ENCODE measurements around the gene SAA4.

DNA sequence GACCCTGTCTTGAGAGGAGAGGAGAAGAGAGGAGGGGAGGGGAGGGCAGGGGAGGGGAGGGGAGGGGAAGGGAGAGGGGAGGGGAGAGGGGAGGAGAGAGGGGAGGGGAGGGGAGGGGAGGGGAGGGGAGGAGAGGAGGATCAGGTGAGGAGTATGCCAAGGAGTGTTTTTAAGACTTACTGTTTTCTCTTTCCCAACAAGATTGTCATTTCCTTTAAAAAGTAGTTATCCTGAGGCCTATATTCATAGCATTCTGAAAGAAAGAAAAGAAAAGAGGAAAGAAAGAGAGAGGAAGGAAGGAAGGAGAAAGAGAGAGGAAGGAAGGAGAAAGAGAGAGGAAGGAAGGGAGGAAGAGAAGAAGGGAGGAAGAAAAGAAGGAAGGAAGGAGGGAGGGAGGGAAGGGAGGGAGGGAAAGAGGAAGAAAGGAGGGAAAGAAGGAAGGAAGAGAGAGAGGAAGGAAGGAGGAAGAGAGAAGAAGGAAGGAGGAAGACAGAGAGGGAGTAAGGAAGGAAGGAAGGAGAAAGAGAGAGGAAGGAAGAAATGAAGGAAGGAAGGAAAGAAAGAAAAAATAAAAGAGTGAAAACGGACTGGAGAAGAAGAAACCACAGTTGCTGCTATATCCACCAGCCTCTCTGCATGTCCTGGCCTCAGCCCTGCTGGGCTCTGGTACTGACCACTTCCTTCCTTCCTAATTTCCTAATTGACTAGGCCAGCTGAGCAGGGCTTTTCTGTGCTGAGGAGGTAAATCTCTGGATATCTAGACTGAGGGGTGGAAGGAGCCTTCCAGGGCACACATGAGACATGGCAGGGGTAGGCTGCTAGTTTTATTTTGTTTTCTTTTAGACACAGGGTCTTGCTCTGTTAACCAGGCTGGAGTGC, 28.3 kb upstream of the SAA4 start:
- TF ChIP-seq, protein P1, sequence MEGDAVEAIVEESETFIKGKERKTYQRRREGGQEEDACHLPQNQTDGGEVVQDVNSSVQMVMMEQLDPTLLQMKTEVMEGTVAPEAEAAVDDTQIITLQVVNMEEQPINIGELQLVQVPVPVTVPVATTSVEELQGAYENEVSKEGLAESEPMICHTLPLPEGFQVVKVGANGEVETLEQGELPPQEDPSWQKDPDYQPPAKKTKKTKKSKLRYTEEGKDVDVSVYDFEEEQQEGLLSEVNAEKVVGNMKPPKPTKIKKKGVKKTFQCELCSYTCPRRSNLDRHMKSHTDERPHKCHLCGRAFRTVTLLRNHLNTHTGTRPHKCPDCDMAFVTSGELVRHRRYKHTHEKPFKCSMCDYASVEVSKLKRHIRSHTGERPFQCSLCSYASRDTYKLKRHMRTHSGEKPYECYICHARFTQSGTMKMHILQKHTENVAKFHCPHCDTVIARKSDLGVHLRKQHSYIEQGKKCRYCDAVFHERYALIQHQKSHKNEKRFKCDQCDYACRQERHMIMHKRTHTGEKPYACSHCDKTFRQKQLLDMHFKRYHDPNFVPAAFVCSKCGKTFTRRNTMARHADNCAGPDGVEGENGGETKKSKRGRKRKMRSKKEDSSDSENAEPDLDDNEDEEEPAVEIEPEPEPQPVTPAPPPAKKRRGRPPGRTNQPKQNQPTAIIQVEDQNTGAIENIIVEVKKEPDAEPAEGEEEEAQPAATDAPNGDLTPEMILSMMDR (IDR thresholded peaks at IDR 0.05; ENCODE audit: low read depth, low read length), result no peak
- no peak for TF ChIP-seq EZH2phosphoT487 (IDR thresholded peaks at IDR 0.05; ENCODE audit: low read depth)

All from OCI-LY3 (cell line).